DND-41 (cell line): ENCODE data around the gene NR5A1.

ENCODE experiments used
- CTCF ChIP-seq: IDR thresholded peaks from 2 replicates; pipeline ENCODE4 v1.5.1; 2012; ENCODE audit warnings: borderline replicate concordance, low read length, moderate library complexity, mild to moderate bottlenecking; ENCODE audit not compliant: poor library complexity, severe bottlenecking; ENCODE audit errors: extremely low read depth
- EZH2 ChIP-seq: IDR thresholded peaks from 3 replicates; pipeline ENCODE4 v1.6.1; 2012; ENCODE audit warnings: borderline replicate concordance, low read depth, mild to moderate bottlenecking, moderate library complexity, low read length, inconsistent platforms; ENCODE audit not compliant: severe bottlenecking

GRCh38 chr9:124514125-124514524, 6.9 kb upstream of the NR5A1 start:
- TF ChIP-seq CTCF: no peak
- no peak for TF ChIP-seq EZH2
